H1 (cell line): ENCODE measurements around the gene SLC2A2. TPM values are rescaled to one million over a fixed set of nuclear protein-coding genes. Genes with fewer than 3 reads are reported as not detected.

Source experiments
- CTCF ChIA-PET: fragments of 300-600 bp; sonication (Branson Sonifier 250); formaldehyde crosslinking; loops from one replicate; lab custom pipeline; 2021; ENCODE audit not compliant: partially characterized antibody; lab: Charles Lee
- POLR2A ChIA-PET: fragments of 300-600 bp; sonication (Branson Sonifier 250); formaldehyde crosslinking; loops from one replicate; lab custom pipeline; 2021; ENCODE audit warnings: inconsistent platforms; ENCODE audit not compliant: partially characterized antibody; lab: Charles Lee
- DNase-seq, 2 experiments: peaks; one replicate each; pipeline versions ENCODE4 v3.0.0 to v3.0.0-alpha.2; 2010 to 2022; ENCODE audit warnings: low spot score in 2 of 2, low read depth in 1 of 2, mixed read lengths in 1 of 2
- FAIRE-seq: peaks from 2 replicates; lab custom pipeline; 2011; peaks lifted over from hg19 to GRCh38; lab: Jason Lieb, UNC
- H2AFZ ChIP-seq: 2 replicates; pipeline ENCODE4 v1.8.1; 2012; ENCODE audit warnings: low read length, inconsistent platforms
- H2AK5ac ChIP-seq: 2 replicates; pipeline ENCODE4 v1.6.1; 2013; ENCODE audit warnings: low read depth, low read length
- H2BK120ac ChIP-seq: replicated peaks from 2 replicates; pipeline ENCODE3; 2013; ENCODE audit warnings: low read depth, low read length, inconsistent platforms
- H2BK12ac ChIP-seq: 2 replicates; pipeline ENCODE4 v1.6.1; 2013; ENCODE audit warnings: low read depth, low read length
- H2BK15ac ChIP-seq: 2 replicates; pipeline ENCODE4 v1.6.1; 2013; ENCODE audit warnings: low read length
- H2BK20ac ChIP-seq: 2 replicates; pipeline ENCODE4 v1.6.1; 2013; ENCODE audit warnings: low read length
- H2BK5ac ChIP-seq: 2 replicates; pipeline ENCODE4 v1.6.1; 2013; ENCODE audit warnings: low read depth, low read length
- H3K14ac ChIP-seq: 2 replicates; pipeline ENCODE4 v1.6.1; 2013; ENCODE audit warnings: inconsistent platforms; ENCODE audit not compliant: insufficient read length
- H3K18ac ChIP-seq: 2 replicates; pipeline ENCODE4 v1.6.1; 2013; ENCODE audit warnings: low read length; ENCODE audit errors: extremely low read depth
- H3K23ac ChIP-seq: 2 replicates; pipeline ENCODE4 v1.6.1; 2013; ENCODE audit warnings: inconsistent platforms; ENCODE audit not compliant: insufficient read length
- H3K23me2 ChIP-seq: 2 replicates; pipeline ENCODE4 v1.6.1; 2013; ENCODE audit warnings: low read depth, low read length
- H3K27ac ChIP-seq: 2 replicates; pipeline ENCODE4 v1.6.1; 2011; ENCODE audit warnings: low read depth, low read length, inconsistent platforms
- H3K27me3 ChIP-seq, 4 experiments: replicated peaks in 1 of 4; 1 replicate in 1 of 4; 2 replicates in 3 of 4; pipeline versions ENCODE4 v1.6.1 to v1.8.1; 2011 to 2013; ENCODE audit warnings: low read length in 3 of 4, mild to moderate bottlenecking in 3 of 4, inconsistent platforms in 2 of 4, mixed read lengths in 2 of 4, moderate library complexity in 1 of 4; ENCODE audit not compliant: control insufficient read depth in 3 of 4, insufficient read depth in 3 of 4; ENCODE audit errors: extremely low read depth in 1 of 4
- H3K36me3 ChIP-seq, 4 experiments: 2 replicates each; pipeline versions ENCODE4 v1.6.1 to v1.8.1; 2011 to 2013; ENCODE audit warnings: mild to moderate bottlenecking in 4 of 4, low read length in 3 of 4, moderate library complexity in 2 of 4, control low read depth in 1 of 4, inconsistent platforms in 1 of 4; ENCODE audit not compliant: insufficient read depth in 4 of 4, control insufficient read depth in 2 of 4
- H3K4ac ChIP-seq: replicated peaks from 2 replicates; pipeline ENCODE3; 2013; ENCODE audit warnings: low read length, low read depth, mixed read lengths, inconsistent platforms; ENCODE audit not compliant: insufficient read length
- H3K4me1 ChIP-seq, 4 experiments: replicated peaks in 1 of 4; 1 replicate in 1 of 4; 2 replicates in 3 of 4; pipeline versions ENCODE4 v1.6.1 to v1.8.1; 2011 to 2013; ENCODE audit warnings: low read length in 3 of 4, inconsistent platforms in 2 of 4, mixed read lengths in 1 of 4; ENCODE audit not compliant: insufficient read depth in 4 of 4, control insufficient read depth in 3 of 4
- H3K4me2 ChIP-seq, 2 experiments: 2 replicates each; pipeline versions ENCODE4 v1.6.1 to v1.8.1; 2011 to 2013; ENCODE audit warnings: low read depth in 2 of 2, low read length in 2 of 2, control low read depth in 1 of 2, inconsistent platforms in 1 of 2, mild to moderate bottlenecking in 1 of 2; ENCODE audit not compliant: insufficient read depth in 1 of 2
- H3K4me3 ChIP-seq, 4 experiments: fragments of 200-600, 300-600 bp in 1 of 4; sonication (generic), shearing (Covaris generic), sonication (Bioruptor Twin) in 1 of 4; 2 replicates each; pipeline versions ENCODE4 v1.5.1 to v1.8.1; 2011 to 2016; ENCODE audit warnings: low read length in 4 of 4, low read depth in 3 of 4, control low read depth in 2 of 4, inconsistent platforms in 2 of 4, mild to moderate bottlenecking in 2 of 4, mixed read lengths in 1 of 4, moderate library complexity in 1 of 4; ENCODE audit not compliant: insufficient read depth in 2 of 4; ENCODE audit errors: extremely low read depth in 1 of 4
- H3K56ac ChIP-seq: replicated peaks from 2 replicates; pipeline ENCODE3; 2013; ENCODE audit warnings: low read depth, mild to moderate bottlenecking, mixed read lengths, low read length, inconsistent platforms; ENCODE audit not compliant: insufficient read length
- H3K79me1 ChIP-seq: 2 replicates; pipeline ENCODE4 v1.6.1; 2013; ENCODE audit warnings: low read depth, low read length, control low read depth
- H3K79me2 ChIP-seq, 2 experiments: 2 replicates each; pipeline versions ENCODE4 v1.6.1 to v1.8.1; 2012 to 2013; ENCODE audit warnings: low read length in 2 of 2, mild to moderate bottlenecking in 2 of 2, inconsistent platforms in 1 of 2; ENCODE audit not compliant: insufficient read depth in 2 of 2, control insufficient read depth in 1 of 2
- H3K9ac ChIP-seq, 4 experiments: replicated peaks in 1 of 4; 1 replicate in 1 of 4; 2 replicates in 3 of 4; pipeline versions ENCODE4 v1.6.1 to v1.8.1; 2011 to 2013; ENCODE audit warnings: low read depth in 3 of 4, low read length in 3 of 4, control low read depth in 2 of 4, mild to moderate bottlenecking in 2 of 4, moderate library complexity in 2 of 4, inconsistent platforms in 1 of 4; ENCODE audit errors: extremely low read depth in 1 of 4
- H3K9me3 ChIP-seq, 2 experiments: 2 replicates each; pipeline versions ENCODE4 v1.6.1 to v1.8.1; 2012 to 2013; ENCODE audit warnings: mild to moderate bottlenecking in 2 of 2, moderate library complexity in 2 of 2, control low read depth in 1 of 2, inconsistent platforms in 1 of 2, low read depth in 1 of 2, low read length in 1 of 2, mixed read lengths in 1 of 2; ENCODE audit not compliant: insufficient read depth in 2 of 2
- H4K20me1 ChIP-seq, 2 experiments: replicated peaks in 1 of 2; 2 replicates each; pipeline versions ENCODE3 to v1.8.1; 2011 to 2013; ENCODE audit warnings: inconsistent platforms in 2 of 2, low read length in 2 of 2, mild to moderate bottlenecking in 1 of 2; ENCODE audit not compliant: insufficient read depth in 2 of 2, control insufficient read depth in 1 of 2
- H4K5ac ChIP-seq: 2 replicates; pipeline ENCODE4 v1.6.1; 2013; ENCODE audit warnings: low read length, low read depth, mixed read lengths, inconsistent platforms; ENCODE audit not compliant: insufficient read length
- H4K8ac ChIP-seq: 2 replicates; pipeline ENCODE4 v1.8.0; 2013; ENCODE audit warnings: mild to moderate bottlenecking, moderate library complexity, low read length, inconsistent platforms; ENCODE audit not compliant: insufficient read depth; ENCODE audit errors: extremely low read depth
- H4K91ac ChIP-seq: replicated peaks from 2 replicates; pipeline ENCODE3; 2013; ENCODE audit warnings: low read length, mixed read lengths, inconsistent platforms; ENCODE audit not compliant: insufficient read length
- BACH1 ChIP-seq: IDR thresholded peaks from 2 replicates; pipeline ENCODE4 v1.6.1; 2012; ENCODE audit warnings: low read length, improper control_type of control experiment
- FOSL1 ChIP-seq: IDR thresholded peaks from 2 replicates; pipeline ENCODE4 v1.6.1; 2011; ENCODE audit warnings: mild to moderate bottlenecking, low read depth, low read length, moderate library complexity; ENCODE audit not compliant: insufficient read depth
- RXRA ChIP-seq: IDR thresholded peaks from 2 replicates; pipeline ENCODE4 v1.6.1; 2011; ENCODE audit warnings: low read depth, mild to moderate bottlenecking, low read length, moderate library complexity; ENCODE audit not compliant: insufficient read depth
- WGBS, 2 experiments: shearing (Covaris generic) in 1 of 2; methylation state at CpG; one replicate each; pipeline versions ENCODE4 v1.1.6 to v1.1.7; 2013 to 2015; ENCODE audit warnings: low lambda C conversion rate in 2 of 2, mixed read lengths in 2 of 2, inconsistent platforms in 1 of 2, low coverage in 1 of 2, missing lambda C conversion rate in 1 of 2; ENCODE audit not compliant: insufficient replicate concordance in 2 of 2, insufficient coverage in 1 of 2, insufficient read length in 1 of 2; ENCODE audit errors: extremely low coverage in 1 of 2, missing lambda C conversion rate in 1 of 2; 5-methylcytosine and 5-hydroxymethylcytosine counted together
- polyA plus RNA-seq, 7 experiments: library from polyadenylated mRNA; depleted of rRNA in 3 of 7; stranded (reverse) in 5 of 7; unstranded in 2 of 7; fragments of >200 nt in 5 of 7; fragments of 200-250 nt in 2 of 7; gene quantifications; 1 replicate in 5 of 7; 2 replicates in 1 of 7; 4 replicates in 1 of 7; pipeline versions ENCODE4 v1.2.1 to v1.2.3, GENCODE V29; 2011 to 2013; ENCODE audit warnings: missing spikeins in 2 of 7, mixed read lengths in 2 of 7
- total RNA-seq: library from RNA; stranded (reverse); fragmentation: NEBNext Ultra II Directional; extraction: Animal tissue kit (Norgen Biotek cat#: 25700); gene quantifications from 2 replicates; pipeline ENCODE4 v1.2.1, GENCODE V29; 2021

SLC2A2 gene
- total and polyA plus RNA-seq, 2 of the 8 experiments (the other 6 are each of a cell fraction or from before 2014, with no cell fraction given): not detected

DNA sequence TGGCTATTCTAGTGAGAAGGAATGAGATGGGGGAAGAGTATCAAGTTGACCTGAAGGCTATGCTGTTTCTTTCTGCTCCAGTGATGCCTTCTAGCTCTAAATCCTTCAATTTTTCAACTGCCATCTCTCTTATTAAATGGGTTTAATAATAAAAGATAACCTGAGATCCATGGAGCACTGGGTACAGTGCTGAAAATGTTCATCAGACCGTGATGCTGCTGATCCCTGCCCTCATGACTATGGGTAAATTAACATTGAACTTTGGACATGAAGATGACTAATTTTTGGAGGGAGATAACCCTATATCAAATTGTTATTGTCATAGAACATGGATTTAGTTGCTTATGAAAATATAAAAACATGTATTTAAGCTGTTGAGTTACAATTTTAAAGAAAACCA lies 27.7 kb upstream of the SLC2A2 start:
- no peak for FAIRE-seq
- H3K56ac ChIP-seq: no peak overlapping the region
- no peak overlapping the region for H2BK12ac ChIP-seq
- no peak overlapping the region for H3K18ac ChIP-seq
- no peak overlapping the region for H3K27ac ChIP-seq
- no peak overlapping the region for H2BK120ac ChIP-seq
- CTCF ChIA-PET: interaction anchor here (0.8 to 2.1 kb wide), 4 partner anchors 35 to 92 kb away, joined by 3 to 6 read pairs (median 3); no protein-coding TSS in a partner anchor
- no peak overlapping the region for H2BK5ac ChIP-seq
- no peak overlapping the region for H3K23ac ChIP-seq
- DNase-seq: no peak
- H3K4me1 ChIP-seq: peaks cover 0 to 4% (median 0%) of the 10 kb centered on the region in 4 experiments; a peak in 1 of 7 replicates
- H3K36me3 ChIP-seq: no peaks in the 10 kb centered on the region
- WGBS, 2 experiments: 82% methylated on average over 1 of the region's 1 CpG; no CpG with 5 or more reads in 1 of the 2 experiments
- no peak overlapping the region for H3K4ac ChIP-seq
- no peaks in the 10 kb centered on the region for H3K79me1 ChIP-seq
- no peak overlapping the region for H4K5ac ChIP-seq
- H4K8ac ChIP-seq: no peak overlapping the region
- H3K23me2 ChIP-seq: no peaks in the 10 kb centered on the region
- no peak overlapping the region for H2AK5ac ChIP-seq
- no peak overlapping the region for H2BK15ac ChIP-seq
- no peak overlapping the region for H2BK20ac ChIP-seq
- H4K20me1 ChIP-seq: no peaks in the 10 kb centered on the region
- no peak overlapping the region for H3K4me2 ChIP-seq
- no peaks in the 10 kb centered on the region for H3K79me2 ChIP-seq
- no peak overlapping the region for H3K14ac ChIP-seq
- H3K9ac ChIP-seq: no peak overlapping the region
- no peaks in the 10 kb centered on the region for H3K9me3 ChIP-seq
- no peak overlapping the region for H2AFZ ChIP-seq
- no peaks in the 10 kb centered on the region for H3K27me3 ChIP-seq
- H3K4me3 ChIP-seq: no peak overlapping the region
- no peak overlapping the region for H4K91ac ChIP-seq
- POLR2A ChIA-PET: no interaction called here
- no peak for TF ChIP-seq RXRA
- TF ChIP-seq BACH1: no peak
- TF ChIP-seq FOSL1: no peak
